Measurements from ENCODE around the gene CBFA2T2.

Gene CBFA2T2

GRCh38 chr20:33676121-33676520 lies 186.2 kb downstream of the CBFA2T2 start:
- no peak for DNase-seq (ENCODE audit: low read depth in 1 of 2, low spot score in 1 of 2)

GRCh38 chr20:33676652-33677645 lies 187.1 kb downstream of the CBFA2T2 start:
- DNase-seq (ENCODE audit: low read depth in 1 of 2, low spot score in 1 of 2), result no peak

- no peak for DNase-seq (ENCODE audit: low read depth in 1 of 2, low spot score in 1 of 2)
Observed at GRCh38 chr20:33677991-33678702, 188.3 kb downstream of the CBFA2T2 start.

GRCh38 chr20:33679758-33680485 lies 190.0 kb downstream of the CBFA2T2 start:
- no peak for DNase-seq (ENCODE audit: low read depth in 1 of 2, low spot score in 1 of 2)

- no peak for DNase-seq (ENCODE audit: low read depth in 1 of 2, low spot score in 1 of 2)
Observed at GRCh38 chr20:33680686-33681085, 190.8 kb downstream of the CBFA2T2 start.

- no peak for DNase-seq (ENCODE audit: low read depth in 1 of 2, low spot score in 1 of 2)
Observed at GRCh38 chr20:33681288-33681687, 191.4 kb downstream of the CBFA2T2 start.

- no peak for DNase-seq (ENCODE audit: low read depth in 1 of 2, low spot score in 1 of 2)
Observed at GRCh38 chr20:33681728-33682353, 191.9 kb downstream of the CBFA2T2 start.

GRCh38 chr20:33684533-33685327 lies 194.8 kb downstream of the CBFA2T2 start:
- no peak for DNase-seq (ENCODE audit: low read depth in 1 of 2, low spot score in 1 of 2)

- DNase-seq (ENCODE audit: low read depth in 1 of 2, low spot score in 1 of 2), result peak in 1 of 2 donors; percentile 51
Observed at GRCh38 chr20:33685328-33686099, 195.6 kb downstream of the CBFA2T2 start.

- DNase-seq (ENCODE audit: low read depth in 1 of 2, low spot score in 1 of 2), result peak; percentile 87 to 94
Observed at GRCh38 chr20:33686100-33686983, 196.4 kb downstream of the CBFA2T2 start, which contains the start of gene E2F1. E2F1 (minus strand) TSS chr20:33686385; CDS start chr20:33686264, 121 bp downstream.

GRCh38 chr20:33686984-33687366 lies 197.1 kb downstream of the CBFA2T2 start:
- DNase-seq (ENCODE audit: low read depth in 1 of 2, low spot score in 1 of 2), result no peak

- no peak for DNase-seq (ENCODE audit: low read depth in 1 of 2, low spot score in 1 of 2)
Observed at GRCh38 chr20:33687370-33687915, 197.5 kb downstream of the CBFA2T2 start.

GRCh38 chr20:33687993-33688937 lies 198.4 kb downstream of the CBFA2T2 start:
- DNase-seq (ENCODE audit: low read depth in 1 of 2, low spot score in 1 of 2), result no peak

GRCh38 chr20:33688938-33689424 lies 199.1 kb downstream of the CBFA2T2 start:
- DNase-seq (ENCODE audit: low read depth in 1 of 2, low spot score in 1 of 2), result no peak

- no peak for DNase-seq (ENCODE audit: low read depth in 1 of 2, low spot score in 1 of 2)
Observed at GRCh38 chr20:33689493-33689892, 199.6 kb downstream of the CBFA2T2 start.

GRCh38 chr20:33689973-33690372 lies 200.1 kb downstream of the CBFA2T2 start:
- DNase-seq (ENCODE audit: low read depth in 1 of 2, low spot score in 1 of 2), result peak in 1 of 2 donors; percentile 31

GRCh38 chr20:33693289-33693688 lies 203.4 kb downstream of the CBFA2T2 start:
- DNase-seq (ENCODE audit: low read depth in 1 of 2, low spot score in 1 of 2), result no peak
